HepG2 (cell line): Measurements from ENCODE around the gene FAM117A. TPM values are rescaled to one million over a fixed set of nuclear protein-coding genes. Genes with fewer than 3 reads are reported as not detected.

ENCODE experiments used
- ATAC-seq: fragments of 200-7000 bp; cut with Tn5 transposase; 3 replicates; pipeline ENCODE4 v1.9.1; 2020; ENCODE audit warnings: mild to moderate bottlenecking, moderate library complexity
- BruUV-seq: library from RNA; stranded (reverse); fragments of 400-500 nt; replicated peaks from 2 replicates; lab custom pipeline; 2021; lab: Mats Ljungman, UMichigan
- CTCF ChIA-PET: fragments of 300-600 bp; formaldehyde crosslinking; extraction: SDS; loops from one replicate; lab custom pipeline; 2021; ENCODE audit warnings: low total read pairs, inconsistent platforms, low intra/inter-chr PET ratio; lab: Yijun Ruan, JAX
- POLR2A ChIA-PET: fragments of 350-600 bp; sonication (Branson Sonifier 250); formaldehyde crosslinking; loops from one replicate; lab custom pipeline; 2020; ENCODE audit warnings: antibody characterized with exemption, inconsistent platforms; lab: Yijun Ruan, JAX
- DNase-seq: peaks from one replicate; pipeline ENCODE4 v3.0.0-alpha.2; 2015; ENCODE audit warnings: low spot score
- FAIRE-seq: peaks from 3 replicates; lab custom pipeline; 2011; peaks lifted over from hg19 to GRCh38; lab: Jason Lieb, UNC
- H2AFZ ChIP-seq: one replicate; pipeline ENCODE4 v1.6.1; 2011; ENCODE audit warnings: low read length, inconsistent platforms
- H3K27ac ChIP-seq: fragments of 300-600 bp; 3 replicates; pipeline ENCODE4 v1.8.0; 2011; ENCODE audit warnings: mixed run types, mild to moderate bottlenecking, mixed read lengths, low read length, inconsistent platforms; ENCODE audit not compliant: insufficient read depth; ENCODE audit errors: extremely low read length
- H3K27me3 ChIP-seq, 2 experiments: fragments of 200-600 bp in 1 of 2; 2 replicates in 1 of 2; 3 replicates in 1 of 2; pipeline versions ENCODE4 v1.6.0 to v1.8.0; 2011; ENCODE audit warnings: low read length in 2 of 2, mild to moderate bottlenecking in 2 of 2, moderate library complexity in 2 of 2, inconsistent platforms in 1 of 2; ENCODE audit not compliant: insufficient read depth in 2 of 2, control insufficient read depth in 1 of 2
- H3K36me3 ChIP-seq, 2 experiments: fragments of 200-600 bp in 1 of 2; replicated peaks in 1 of 2; 2 replicates in 1 of 2; 3 replicates in 1 of 2; pipeline versions ENCODE4 v1.5.1 to v1.8.0; 2011; ENCODE audit warnings: low read length in 2 of 2, inconsistent platforms in 1 of 2; ENCODE audit not compliant: insufficient read depth in 2 of 2, control insufficient read depth in 1 of 2
- H3K4me1 ChIP-seq: 2 replicates; pipeline ENCODE4 v1.5.1; 2012; ENCODE audit warnings: low read length, inconsistent platforms; ENCODE audit not compliant: insufficient read depth
- H3K4me2 ChIP-seq: 2 replicates; pipeline ENCODE4 v1.6.0; 2011; ENCODE audit warnings: low read depth, low read length, inconsistent platforms
- H3K4me3 ChIP-seq, 3 experiments: fragments of 200-600 bp in 1 of 3; sonication (generic), shearing (Covaris generic) in 1 of 3; replicated peaks in 1 of 3; 2 replicates each; pipeline ENCODE4 v1.5.1; 2011 to 2016; ENCODE audit warnings: low read length in 3 of 3, inconsistent platforms in 2 of 3, low read depth in 2 of 3, mild to moderate bottlenecking in 2 of 3, control low read depth in 1 of 3, mixed read lengths in 1 of 3; ENCODE audit not compliant: insufficient read depth in 1 of 3
- H3K79me2 ChIP-seq: one replicate; pipeline ENCODE4 v1.6.1; 2011; ENCODE audit warnings: low read length, inconsistent platforms; ENCODE audit not compliant: insufficient read depth
- H3K9ac ChIP-seq: 2 replicates; pipeline ENCODE4 v1.6.0; 2011; ENCODE audit warnings: mild to moderate bottlenecking, low read depth, low read length, inconsistent platforms; ENCODE audit not compliant: insufficient read depth
- H3K9me3 ChIP-seq: 2 replicates; pipeline ENCODE4 v1.5.1; 2012; ENCODE audit warnings: mild to moderate bottlenecking, low read length
- H4K20me1 ChIP-seq: 2 replicates; pipeline ENCODE4 v1.6.0; 2011; ENCODE audit warnings: inconsistent platforms, mild to moderate bottlenecking, low read length, moderate library complexity; ENCODE audit not compliant: insufficient read depth
- CREB1 ChIP-seq, 2 experiments: fragments of 450-650 bp in 1 of 2; IDR thresholded peaks; 2 replicates each; pipeline ENCODE4 v1.6.1; 2016 to 2017; ENCODE audit warnings: control low read depth in 1 of 2, mild to moderate bottlenecking in 1 of 2, missing compliant biosample characterization in 1 of 2, missing genetic modification characterization in 1 of 2
- GZF1 ChIP-seq: sonication (generic); formaldehyde crosslinking; IDR thresholded peaks from 2 replicates; pipeline ENCODE4 v1.5.1; 2020; ENCODE audit warnings: mild to moderate bottlenecking, missing genetic modification reagents
- SP4 ChIP-seq: sonication (generic); formaldehyde crosslinking; IDR thresholded peaks from 2 replicates; pipeline ENCODE4 v1.8.1; 2023; ENCODE audit warnings: mild to moderate bottlenecking, missing genetic modification reagents
- ZBTB14 ChIP-seq: sonication (generic); formaldehyde crosslinking; IDR thresholded peaks from 2 replicates; pipeline ENCODE4 v1.4.0; 2020; ENCODE audit warnings: missing genetic modification reagents
- ZNF547 ChIP-seq: sonication (generic); formaldehyde crosslinking; IDR thresholded peaks from 2 replicates; pipeline ENCODE4 v1.5.1; 2020; ENCODE audit warnings: mild to moderate bottlenecking, missing genetic modification reagents
- WGBS: methylation state at CpG from one replicate; pipeline ENCODE4 v1.1.6; 2017; ENCODE audit warnings: low lambda C conversion rate; 5-methylcytosine and 5-hydroxymethylcytosine counted together
- in situ Hi-C: cut with HindIII; loops from 2 replicates; pipeline ENCODE4 v1.10.0; 2017; ENCODE audit warnings: low pct_unique_long_range_greater_than_20kb; ENCODE audit not compliant: extremely low pct_ligation_motif_present
- intact Hi-C: fragments of 100-400 bp; cut with micrococcal nuclease; formaldehyde crosslinking; loops from one replicate; pipeline ENCODE4 v1.10.0; 2022; ENCODE audit not compliant: unreplicated experiment
- polyA plus RNA-seq, 8 experiments: library from polyadenylated mRNA; depleted of rRNA in 3 of 8; stranded (reverse) in 7 of 8; unstranded in 1 of 8; fragments of >200 nt; fragmentation: Illumina TruSeq in 4 of 8; extraction: Trizol in 4 of 8; gene quantifications; 2 replicates each; pipeline versions ENCODE4 v1.2.1 to v1.2.3, GENCODE V29; 2011 to 2016; ENCODE audit warnings: low read depth in 4 of 8, missing spikeins in 1 of 8, mixed read lengths in 1 of 8; ENCODE audit not compliant: insufficient read depth in 1 of 8
- total RNA-seq, 5 experiments: library from RNA; depleted of rRNA; stranded (reverse); fragments of >200 nt; fragmentation: Illumina TruSeq; extraction: Trizol; gene quantifications; 2 replicates each; pipeline ENCODE4 v1.2.3, GENCODE V29; 2016; ENCODE audit warnings: low read depth in 1 of 5
- TF ChIP-seq, protein P1 (sequence below), 2 experiments: sonication (generic) in 1 of 2; formaldehyde crosslinking in 1 of 2; IDR thresholded peaks; 2 replicates each; pipeline versions ENCODE4 v1.4.0 to v1.6.1; 2016 to 2020; ENCODE audit warnings: borderline replicate concordance in 1 of 2, low read depth in 1 of 2, mild to moderate bottlenecking in 1 of 2, missing genetic modification reagents in 1 of 2
- TF ChIP-seq, protein P2 (sequence below): sonication (generic); formaldehyde crosslinking; conservative IDR thresholded peaks from 2 replicates; pipeline ENCODE4 v1.8.1; 2023; ENCODE audit warnings: missing genetic modification reagents

Gene FAM117A
- total and polyA plus RNA-seq, 2 of the 13 experiments (the other 11 are each of a cell fraction or from before 2014, with no cell fraction given): 12.1 to 19.8 TPM

DNA sequence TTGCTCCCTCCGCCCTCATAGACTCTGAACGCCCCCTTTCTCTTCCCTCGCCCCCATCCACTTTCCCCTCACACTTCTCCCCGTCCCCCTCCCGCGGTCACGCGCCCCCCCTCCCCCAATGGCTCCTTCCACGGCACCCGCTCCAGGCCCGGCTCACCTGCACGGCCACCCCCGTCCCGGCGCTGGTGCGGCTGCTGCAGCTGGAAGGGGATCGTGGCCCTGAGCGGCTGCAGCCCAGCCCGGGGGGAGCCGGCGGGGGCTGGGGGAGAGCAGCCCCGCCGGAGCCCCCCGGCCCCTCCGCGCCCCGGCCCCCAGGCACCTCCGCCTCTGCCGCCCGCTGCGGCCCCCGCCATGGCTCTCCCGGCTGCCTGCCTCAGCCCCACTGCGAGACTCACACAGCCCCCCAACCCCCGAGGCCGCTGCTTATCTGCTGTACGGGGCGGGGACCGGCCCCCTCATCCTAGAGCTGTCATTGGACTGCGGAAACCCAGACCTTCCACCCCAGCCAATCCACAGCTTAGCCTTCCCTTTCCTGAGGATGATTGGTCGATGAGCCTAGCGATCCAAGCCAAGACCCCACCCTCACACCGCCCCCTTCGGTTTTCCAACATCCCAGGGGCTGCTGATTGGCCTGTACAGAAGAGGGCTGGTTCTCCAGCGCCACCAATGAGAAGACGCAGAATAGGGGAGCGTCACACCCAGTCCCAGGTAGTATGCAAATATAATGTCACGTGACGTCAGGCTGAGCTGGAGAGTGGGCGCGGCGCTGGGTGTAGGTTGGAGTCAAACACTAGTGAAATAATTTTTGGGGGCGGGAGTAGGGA, at the start of gene FAM117A (continued):
- TF ChIP-seq CREB1 (IDR thresholded peaks at IDR 0.05): peak; percentile 97
- peak; percentile 93 for TF ChIP-seq CREB1 (CRISPR knock-in tag; IDR thresholded peaks at IDR 0.05)
- peak; percentile 27 for TF ChIP-seq ZNF547 (CRISPR knock-in tag)
- TF ChIP-seq, protein P1, sequence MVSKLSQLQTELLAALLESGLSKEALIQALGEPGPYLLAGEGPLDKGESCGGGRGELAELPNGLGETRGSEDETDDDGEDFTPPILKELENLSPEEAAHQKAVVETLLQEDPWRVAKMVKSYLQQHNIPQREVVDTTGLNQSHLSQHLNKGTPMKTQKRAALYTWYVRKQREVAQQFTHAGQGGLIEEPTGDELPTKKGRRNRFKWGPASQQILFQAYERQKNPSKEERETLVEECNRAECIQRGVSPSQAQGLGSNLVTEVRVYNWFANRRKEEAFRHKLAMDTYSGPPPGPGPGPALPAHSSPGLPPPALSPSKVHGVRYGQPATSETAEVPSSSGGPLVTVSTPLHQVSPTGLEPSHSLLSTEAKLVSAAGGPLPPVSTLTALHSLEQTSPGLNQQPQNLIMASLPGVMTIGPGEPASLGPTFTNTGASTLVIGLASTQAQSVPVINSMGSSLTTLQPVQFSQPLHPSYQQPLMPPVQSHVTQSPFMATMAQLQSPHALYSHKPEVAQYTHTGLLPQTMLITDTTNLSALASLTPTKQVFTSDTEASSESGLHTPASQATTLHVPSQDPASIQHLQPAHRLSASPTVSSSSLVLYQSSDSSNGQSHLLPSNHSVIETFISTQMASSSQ (IDR thresholded peaks at IDR 0.05; ENCODE audit: low read depth): no peak
- TF ChIP-seq, protein P1 (CRISPR knock-in tag; IDR thresholded peaks at IDR 0.05; ENCODE audit: borderline replicate concordance): 0 out of 2 replicates have a peak, but pooled peaks have one; percentile 18

GRCh38 chr17:49809056-49809455, 45.1 kb upstream of the FAM117A start:
- Histone ChIP-seq H3K36me3 (peaks cover 25 to 80% of the 10 kb centered on the region in 2 experiments), H3K4me1 (no peaks in the 10 kb centered on the region), H3K79me2 (no peaks in the 10 kb centered on the region), H3K9me3 (no peaks in the 10 kb centered on the region), H3K4me2 (no peak overlapping the region), H4K20me1 (no peaks in the 10 kb centered on the region), H3K4me3 (no peak overlapping the region), H3K27me3 (no peaks in the 10 kb centered on the region), H3K27ac (no peak overlapping the region), H2AFZ (no peak overlapping the region), H3K9ac (no peak overlapping the region)
- no TSS peak for BruUV-seq
- in situ Hi-C loops (no loop called here), intact Hi-C loops (no loop called here)
- DNase-seq (no peak), FAIRE-seq (no peak), ATAC-seq (no peak)
- 91% methylated on average over 4 of the region's 4 CpGs for WGBS
- ChIA-PET CTCF (no interaction called here), POLR2A (no interaction called here)
- TF ChIP-seq GZF1 (CRISPR knock-in tag) (no peak), SP4 (no peak), ZBTB14 (CRISPR knock-in tag) (no peak)
- TF ChIP-seq, protein P2, sequence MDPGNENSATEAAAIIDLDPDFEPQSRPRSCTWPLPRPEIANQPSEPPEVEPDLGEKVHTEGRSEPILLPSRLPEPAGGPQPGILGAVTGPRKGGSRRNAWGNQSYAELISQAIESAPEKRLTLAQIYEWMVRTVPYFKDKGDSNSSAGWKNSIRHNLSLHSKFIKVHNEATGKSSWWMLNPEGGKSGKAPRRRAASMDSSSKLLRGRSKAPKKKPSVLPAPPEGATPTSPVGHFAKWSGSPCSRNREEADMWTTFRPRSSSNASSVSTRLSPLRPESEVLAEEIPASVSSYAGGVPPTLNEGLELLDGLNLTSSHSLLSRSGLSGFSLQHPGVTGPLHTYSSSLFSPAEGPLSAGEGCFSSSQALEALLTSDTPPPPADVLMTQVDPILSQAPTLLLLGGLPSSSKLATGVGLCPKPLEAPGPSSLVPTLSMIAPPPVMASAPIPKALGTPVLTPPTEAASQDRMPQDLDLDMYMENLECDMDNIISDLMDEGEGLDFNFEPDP (CRISPR knock-in tag): no peak
